Measurements from ENCODE around the gene LPCAT3.
"Not testable (repeated sequence)": the region's sequence is repeated elsewhere in the genome, so short reads cannot be mapped to it uniquely, and the experiment has no call there.

The LPCAT3 gene

GRCh38 chr12:7018350-7019042 lies at the start of gene LPCAT3:
LPCAT3 (minus strand) TSS chr12:7018476; CDS start chr12:7018424, 52 bp downstream.
- peak; percentile 92 for DNase-seq

- no peak for DNase-seq
Measured at GRCh38 chr12:7067096-7067495, 48.8 kb upstream of the LPCAT3 start.

- no peak for DNase-seq
Measured at GRCh38 chr12:7066596-7066995, 48.3 kb upstream of the LPCAT3 start.

- no peak for DNase-seq
Measured at GRCh38 chr12:7065073-7065623, 46.9 kb upstream of the LPCAT3 start.

GRCh38 chr12:7064516-7064915 lies 46.2 kb upstream of the LPCAT3 start:
- no peak for DNase-seq

GRCh38 chr12:7061596-7061995 lies 43.3 kb upstream of the LPCAT3 start:
- DNase-seq = no peak

GRCh38 chr12:7061138-7061537 lies 42.9 kb upstream of the LPCAT3 start:
- DNase-seq = no peak

- DNase-seq = no peak
Measured at GRCh38 chr12:7060353-7060954, 42.2 kb upstream of the LPCAT3 start, which contains the start of gene C1S. C1S (plus strand) TSS chr12:7060718; CDS start chr12:7061913, 1,195 bp downstream.

- DNase-seq = no peak
Measured at GRCh38 chr12:7059780-7060179, 41.5 kb upstream of the LPCAT3 start.

GRCh38 chr12:7058850-7059395 lies 40.6 kb upstream of the LPCAT3 start:
- DNase-seq = no peak

GRCh38 chr12:7058163-7058845 lies 40.0 kb upstream of the LPCAT3 start:
- DNase-seq = no peak

- DNase-seq = not testable (repeated sequence)
Measured at GRCh38 chr12:7055736-7056135, 37.5 kb upstream of the LPCAT3 start.

- no peak for DNase-seq
Measured at GRCh38 chr12:7054925-7055324, 36.6 kb upstream of the LPCAT3 start.

GRCh38 chr12:7049973-7050372 lies 31.7 kb upstream of the LPCAT3 start:
- not testable (repeated sequence) for DNase-seq

GRCh38 chr12:7049445-7049951 lies 31.2 kb upstream of the LPCAT3 start:
- DNase-seq = not testable (repeated sequence)

- no peak for DNase-seq
Measured at GRCh38 chr12:7047306-7047705, 29.0 kb upstream of the LPCAT3 start.

- no peak for DNase-seq
Measured at GRCh38 chr12:7046383-7047105, 28.3 kb upstream of the LPCAT3 start.

- no peak for DNase-seq
Measured at GRCh38 chr12:7045913-7046312, 27.6 kb upstream of the LPCAT3 start.

GRCh38 chr12:7042842-7043241 lies 24.6 kb upstream of the LPCAT3 start:
- DNase-seq = no peak

- DNase-seq = no peak
Measured at GRCh38 chr12:7039403-7039802, 21.1 kb upstream of the LPCAT3 start.

GRCh38 chr12:7038591-7038990 lies 20.3 kb upstream of the LPCAT3 start:
- no peak for DNase-seq

GRCh38 chr12:7037411-7037810 lies 19.1 kb upstream of the LPCAT3 start:
- not testable (repeated sequence) for DNase-seq

Data from NCI-H510A (cell line).